Psoas muscle (tissue), 8 donors: ENCODE measurements around the gene CAMSAP1. TPM values are rescaled to one million over a fixed set of nuclear protein-coding genes. Genes with fewer than 3 reads are reported as not detected.

ENCODE experiments used
- ATAC-seq, 4 donors: fragments of 200-7000 bp; cut with Tn5 transposase; one replicate each; pipeline ENCODE4 v1.9.1; 2020; ENCODE audit warnings: moderate library complexity in 3 of 4, mild to moderate bottlenecking in 2 of 4
- DNase-seq, 2 donors: peaks; one replicate each; pipeline ENCODE4 v3.0.0-alpha.2; 2020
- H3K27ac ChIP-seq: fragments of 200-600 bp; one replicate; pipeline ENCODE4 v1.8.0; 2022
- H3K27me3 ChIP-seq, 3 donors: fragments of 200-600 bp in 1 of 3; one replicate each; pipeline versions ENCODE4 v1.6.1 to v1.8.0; 2013 to 2022; ENCODE audit warnings: low read length in 2 of 3, mild to moderate bottlenecking in 2 of 3, moderate library complexity in 1 of 3; ENCODE audit not compliant: insufficient read depth in 3 of 3
- H3K36me3 ChIP-seq, 2 donors: fragments of 200-600 bp in 1 of 2; one replicate each; pipeline versions ENCODE4 v1.6.1 to v1.8.0; 2013 to 2022; ENCODE audit warnings: low read depth in 1 of 2, mild to moderate bottlenecking in 1 of 2, moderate library complexity in 1 of 2; ENCODE audit not compliant: insufficient read depth in 1 of 2
- H3K4me1 ChIP-seq: fragments of 200-600 bp; one replicate; pipeline ENCODE4 v1.8.0; 2022
- H3K4me3 ChIP-seq: fragments of 200-600 bp; one replicate; pipeline ENCODE4 v1.8.0; 2022; ENCODE audit warnings: mild to moderate bottlenecking
- H3K9me3 ChIP-seq: fragments of 200-600 bp; one replicate; pipeline ENCODE4 v1.8.0; 2022
- WGBS, 3 donors: extraction: QIAGEN DNeasy Blood & Tissue Kit; methylation state at CpG; one replicate each; pipeline versions ENCODE4 v1.1.6 to v1.1.7; 2013; 5-methylcytosine and 5-hydroxymethylcytosine counted together
- intact Hi-C, 2 donors: fragments of 100-400 bp; cut with DNase I; formaldehyde crosslinking; loops; one replicate each; pipeline versions ENCODE4 v1.11.0 to v1.14.2; 2022
- polyA plus RNA-seq, 3 donors: library from polyadenylated mRNA; stranded (reverse); fragments of 200-250 nt; gene quantifications; one replicate each; pipeline ENCODE4 v1.2.3, GENCODE V29; 2013
- total RNA-seq, 4 donors: library from RNA; stranded (reverse); fragmentation: NEBNext Ultra II Directional in 2 of 4; extraction: Animal tissue kit (Norgen Biotek cat#: 25700) in 2 of 4; gene quantifications; one replicate each; pipeline versions ENCODE4 v1.2.1 to v1.2.4, GENCODE V29; 2021 to 2023
- TF ChIP-seq, protein P1 (sequence below): fragments of 200-600 bp; IDR thresholded peaks from one replicate; pipeline ENCODE4 v1.8.0; 2022; ENCODE audit warnings: antibody characterized with exemption
- donor health status: healthy with polysubstance abuse.
- donor health status: DM: no; HTN: no; CAD: no; lungs with moderate emphysema.
- donor health status: Bipolar disorder and iron deficiency.
- donor health status: healthy.
- donor health status: DM: yes; HTN: yes; CAD: no.
- donor health status: DM: no; HTN: no; CAD: no.
- donor health status: DM: no; HTN: no; CAD: no.
- donor health status: DM: yes; HTN: yes; CAD: no.

CAMSAP1 gene
- total and polyA plus RNA-seq, 7 donors: 21.3 to 51.5 (median 41.5) TPM

DNA sequence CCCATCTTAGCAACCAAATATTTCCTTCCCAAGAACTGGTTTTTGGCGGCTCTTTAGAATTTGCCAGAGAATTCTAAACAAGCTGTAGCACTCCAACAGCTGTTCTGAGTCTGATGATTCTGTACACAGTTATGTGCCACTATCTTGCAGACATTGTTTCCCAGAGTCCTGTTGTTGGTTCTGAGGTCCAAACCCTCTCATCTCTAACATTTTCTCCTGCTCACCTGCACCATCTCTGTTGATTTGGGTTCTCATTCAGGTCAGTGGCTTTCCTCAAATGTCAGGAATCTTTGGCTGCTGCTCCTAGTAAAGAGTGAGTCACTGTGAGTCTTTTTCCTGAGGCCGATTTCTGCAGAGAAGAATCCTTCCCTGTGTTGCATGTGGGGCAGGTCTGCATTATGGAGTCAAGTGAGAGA, 50.0 kb downstream of the CAMSAP1 start:
- ATAC-seq (no peak), DNase-seq (no peak)
- Histone ChIP-seq H3K27me3 (no peaks in the 10 kb centered on the region), H3K9me3 (no peaks in the 10 kb centered on the region), H3K4me1 (no peaks in the 10 kb centered on the region), H3K4me3 (no peak overlapping the region), H3K36me3 (peaks cover 0 to 59% of the 10 kb centered on the region in 2 donors), H3K27ac (no peak overlapping the region)
- intact Hi-C loops: no loop called here
- 58 to 86% (median 76%) methylated on average over 2 of the region's 2 CpGs for WGBS, 3 donors
- TF ChIP-seq, protein P1, sequence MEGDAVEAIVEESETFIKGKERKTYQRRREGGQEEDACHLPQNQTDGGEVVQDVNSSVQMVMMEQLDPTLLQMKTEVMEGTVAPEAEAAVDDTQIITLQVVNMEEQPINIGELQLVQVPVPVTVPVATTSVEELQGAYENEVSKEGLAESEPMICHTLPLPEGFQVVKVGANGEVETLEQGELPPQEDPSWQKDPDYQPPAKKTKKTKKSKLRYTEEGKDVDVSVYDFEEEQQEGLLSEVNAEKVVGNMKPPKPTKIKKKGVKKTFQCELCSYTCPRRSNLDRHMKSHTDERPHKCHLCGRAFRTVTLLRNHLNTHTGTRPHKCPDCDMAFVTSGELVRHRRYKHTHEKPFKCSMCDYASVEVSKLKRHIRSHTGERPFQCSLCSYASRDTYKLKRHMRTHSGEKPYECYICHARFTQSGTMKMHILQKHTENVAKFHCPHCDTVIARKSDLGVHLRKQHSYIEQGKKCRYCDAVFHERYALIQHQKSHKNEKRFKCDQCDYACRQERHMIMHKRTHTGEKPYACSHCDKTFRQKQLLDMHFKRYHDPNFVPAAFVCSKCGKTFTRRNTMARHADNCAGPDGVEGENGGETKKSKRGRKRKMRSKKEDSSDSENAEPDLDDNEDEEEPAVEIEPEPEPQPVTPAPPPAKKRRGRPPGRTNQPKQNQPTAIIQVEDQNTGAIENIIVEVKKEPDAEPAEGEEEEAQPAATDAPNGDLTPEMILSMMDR: no peak

DNA sequence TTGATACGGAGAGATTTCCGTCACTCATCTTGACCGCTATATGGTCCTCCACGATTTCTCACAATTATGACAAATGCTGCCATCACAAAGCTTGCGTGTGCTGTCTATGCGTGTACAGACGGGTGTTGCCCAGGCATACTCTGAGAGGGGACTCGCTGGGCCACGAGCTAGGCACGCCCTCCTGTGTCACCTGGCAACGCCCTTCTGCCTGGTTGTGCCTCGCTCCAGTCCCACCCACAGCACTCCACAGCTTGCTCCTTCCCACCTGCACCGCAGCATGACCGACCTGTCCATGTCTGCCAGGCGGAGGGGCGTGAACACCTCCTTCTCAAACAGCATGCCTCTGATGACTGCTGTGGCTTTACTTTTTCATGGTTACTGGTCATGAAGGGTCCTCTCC, 55.6 kb downstream of the CAMSAP1 start:
- no peak overlapping the region for H3K4me3 ChIP-seq
- H3K36me3 ChIP-seq: peaks cover 0 to 76% of the 10 kb centered on the region in 2 donors
- no peaks in the 10 kb centered on the region for H3K4me1 ChIP-seq
- ATAC-seq (no peak), DNase-seq (no peak)
- H3K9me3 ChIP-seq: no peaks in the 10 kb centered on the region
- intact Hi-C loops: no loop called here
- TF ChIP-seq, protein P1: no peak
- 96 to 97% (median 96%) methylated on average over 16 of the region's 16 CpGs for WGBS, 3 donors
- no peaks in the 10 kb centered on the region for H3K27me3 ChIP-seq
- no peak overlapping the region for H3K27ac ChIP-seq

DNA sequence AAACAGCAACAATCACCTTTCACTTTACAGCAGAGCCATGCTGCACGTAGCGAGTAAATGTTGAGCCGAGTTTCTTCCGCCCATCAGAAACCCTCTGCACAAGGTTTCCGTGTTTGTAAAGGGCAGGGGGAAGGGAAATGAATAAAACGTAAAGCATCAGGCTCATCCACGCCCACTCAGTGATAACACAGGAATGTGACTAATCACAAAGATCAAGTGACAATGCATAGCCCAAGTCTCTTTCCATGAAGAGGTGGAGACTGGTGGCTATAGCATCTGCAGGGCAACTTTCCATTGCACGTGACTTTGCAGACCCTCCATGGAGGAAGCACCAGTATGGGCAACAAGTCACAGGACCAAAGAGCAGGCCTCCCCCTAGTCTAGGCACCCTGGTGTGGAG, 56.6 kb downstream of the CAMSAP1 start:
- H3K4me3 ChIP-seq: no peak overlapping the region
- H3K27me3 ChIP-seq: no peaks in the 10 kb centered on the region
- peaks cover 0 to 66% of the 10 kb centered on the region in 2 donors for H3K36me3 ChIP-seq
- TF ChIP-seq, protein P1: no peak
- H3K27ac ChIP-seq: no peak overlapping the region
- 87 to 90% (median 90%) methylated on average over 8 of the region's 8 CpGs for WGBS, 3 donors
- DNase-seq: no peak
- H3K9me3 ChIP-seq: no peaks in the 10 kb centered on the region
- intact Hi-C loops: no loop called here
- ATAC-seq: no peak
- no peaks in the 10 kb centered on the region for H3K4me1 ChIP-seq

DNA sequence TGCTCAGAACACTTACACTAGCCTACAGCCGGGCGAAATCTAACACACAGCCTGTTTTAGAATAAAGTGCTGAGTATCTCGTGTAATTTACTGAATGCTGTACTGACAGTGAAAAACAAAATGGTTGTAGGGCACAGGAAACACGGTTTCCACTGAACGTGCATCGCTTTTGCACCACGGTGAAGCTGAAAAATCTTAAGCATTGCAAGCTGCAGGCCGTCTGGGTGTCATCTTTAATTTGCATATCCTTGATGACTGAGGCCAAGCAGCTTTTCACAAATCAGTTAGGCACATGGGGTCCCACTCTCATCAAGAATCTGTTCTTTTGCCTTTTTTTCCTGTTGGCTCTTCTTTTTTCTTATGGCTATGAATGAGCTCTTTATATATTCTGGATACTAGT, 58.2 kb downstream of the CAMSAP1 start:
- Histone ChIP-seq H3K4me3 (no peak overlapping the region), H3K27ac (no peak overlapping the region), H3K9me3 (no peaks in the 10 kb centered on the region), H3K36me3 (peaks cover 0 to 54% of the 10 kb centered on the region in 2 donors), H3K4me1 (no peaks in the 10 kb centered on the region), H3K27me3 (no peaks in the 10 kb centered on the region)
- TF ChIP-seq, protein P1: no peak
- DNase-seq (no peak), ATAC-seq (no peak)
- intact Hi-C loops: no loop called here
- WGBS, 3 donors: 78 to 81% (median 81%) methylated on average over 8 of the region's 8 CpGs

DNA sequence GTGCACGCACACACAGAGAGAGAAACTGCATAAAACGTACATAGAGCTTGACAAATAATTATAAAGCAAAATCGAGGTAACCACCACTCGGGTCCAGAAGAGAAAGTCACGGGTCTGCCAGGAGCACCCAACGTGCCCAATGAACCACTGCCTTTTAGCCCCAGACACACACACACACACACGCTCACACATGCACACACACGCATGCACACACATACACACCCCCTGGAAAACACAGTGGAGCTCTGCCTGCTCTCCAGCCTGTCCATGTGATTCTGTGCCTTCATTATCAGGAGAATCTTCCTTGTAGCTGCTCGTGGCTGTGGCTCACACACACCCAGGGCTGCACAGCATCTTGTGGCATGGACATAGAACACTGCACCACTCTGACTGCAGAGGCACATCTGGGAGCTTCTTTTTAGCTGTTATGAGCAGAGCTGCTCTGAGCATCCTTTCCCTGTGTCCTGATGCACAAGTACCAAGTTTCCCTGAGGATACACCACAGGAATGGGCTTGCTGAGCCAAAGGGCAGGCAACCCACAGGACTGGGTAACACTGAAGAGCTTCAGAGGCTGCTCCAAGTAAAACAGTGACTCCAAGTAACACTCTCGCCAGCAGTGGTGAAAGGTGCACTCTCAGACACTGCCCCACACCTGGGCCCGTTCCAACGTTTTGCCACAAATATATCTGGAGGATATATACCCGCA, 58.9 kb downstream of the CAMSAP1 start:
- 78 to 86% (median 78%) methylated on average over 13 of the region's 13 CpGs for WGBS, 3 donors
- Histone ChIP-seq H3K27ac (no peak overlapping the region), H3K4me3 (no peak overlapping the region), H3K9me3 (no peaks in the 10 kb centered on the region), H3K36me3 (peaks cover 0 to 49% of the 10 kb centered on the region in 2 donors), H3K4me1 (no peaks in the 10 kb centered on the region), H3K27me3 (no peaks in the 10 kb centered on the region)
- DNase-seq (no peak), ATAC-seq (peak in 2 of 4 donors; percentile 35 to 37)
- intact Hi-C loops: no loop called here
- TF ChIP-seq, protein P1: no peak
